Right ventricle myocardium superior (tissue), 1 donor: ENCODE data around the gene ERI3. TPM values are rescaled to one million over a fixed set of nuclear protein-coding genes. Genes with fewer than 3 reads are reported as not detected.

Source experiments
- ATAC-seq: fragments of 200-7000 bp; cut with Tn5 transposase; one replicate; pipeline ENCODE4 v1.9.1; 2020; ENCODE audit warnings: mild to moderate bottlenecking; ENCODE audit not compliant: poor library complexity
- DNase-seq: peaks from one replicate; pipeline ENCODE4 v3.0.0-alpha.2; 2020
- intact Hi-C: fragments of 100-400 bp; cut with DNase I; formaldehyde crosslinking; loops from one replicate; pipeline ENCODE4 v1.11.2; 2022
- total RNA-seq: library from RNA; stranded (reverse); fragmentation: NEBNext Ultra II Directional; extraction: Animal tissue kit (Norgen Biotek cat#: 25700); gene quantifications from one replicate; pipeline ENCODE4 v1.2.1, GENCODE V29; 2021
- donor health status: DM: no; HTN: yes; CAD: no; lungs with severe emphysema.

The ERI3 gene
- total RNA-seq, 1 donor from 2014 or later = 52.3 TPM

- DNase-seq (no peak), ATAC-seq (no peak)
- intact Hi-C loops = no loop called here
Measured at GRCh38 chr1:44270686-44271628, 84.1 kb downstream of the ERI3 start.

- ATAC-seq (no peak), DNase-seq (no peak)
- intact Hi-C loops = no loop called here
Measured at GRCh38 chr1:44268054-44268453, 87.0 kb downstream of the ERI3 start.

GRCh38 chr1:44267438-44267837, 87.6 kb downstream of the ERI3 start:
- intact Hi-C loops = no loop called here
- DNase-seq (no peak), ATAC-seq (peak; percentile 56)

GRCh38 chr1:44266400-44267344, 88.4 kb downstream of the ERI3 start:
- no peak for DNase-seq
- ATAC-seq = no peak
- intact Hi-C loops = no loop called here

- no peak for ATAC-seq
- DNase-seq = no peak
- intact Hi-C loops = no loop called here
Measured at GRCh38 chr1:44265656-44266358, 89.2 kb downstream of the ERI3 start.

- ATAC-seq = no peak
- intact Hi-C loops = no loop called here
- no peak for DNase-seq
Measured at GRCh38 chr1:44264451-44264771, 90.6 kb downstream of the ERI3 start.

GRCh38 chr1:44263568-44264450, 91.2 kb downstream of the ERI3 start:
- intact Hi-C loops = no loop called here
- ATAC-seq = peak; percentile 18

GRCh38 chr1:44262816-44263567, 92.1 kb downstream of the ERI3 start:
- intact Hi-C loops = no loop called here
- peak; percentile 22 for ATAC-seq
- DNase-seq = no peak

More at GRCh38 chr1:44263568-44264450, 91.2 kb downstream of the ERI3 start:
- DNase-seq = no peak

GRCh38 chr1:44262414-44262813, 92.6 kb downstream of the ERI3 start:
- no peak for DNase-seq
- ATAC-seq = no peak

GRCh38 chr1:44261962-44262361, 93.1 kb downstream of the ERI3 start:
- intact Hi-C loops = no loop called here
- DNase-seq (no peak), ATAC-seq (peak; percentile 27)

More at GRCh38 chr1:44262414-44262813, 92.6 kb downstream of the ERI3 start:
- intact Hi-C loops = no loop called here

GRCh38 chr1:44261171-44261817, 93.8 kb downstream of the ERI3 start:
- no peak for DNase-seq
- intact Hi-C loops = no loop called here

GRCh38 chr1:44260792-44261170, 94.3 kb downstream of the ERI3 start:
- DNase-seq = no peak
- intact Hi-C loops = no loop called here
- ATAC-seq = no peak

More at GRCh38 chr1:44261171-44261817, 93.8 kb downstream of the ERI3 start:
- ATAC-seq = no peak

GRCh38 chr1:44259090-44259489, 96.0 kb downstream of the ERI3 start:
- ATAC-seq = no peak
- intact Hi-C loops = no loop called here
- DNase-seq = no peak

- intact Hi-C loops = no loop called here
- ATAC-seq (no peak), DNase-seq (no peak)
Measured at GRCh38 chr1:44256762-44257554, 98.1 kb downstream of the ERI3 start.

GRCh38 chr1:44254392-44254910, 100.6 kb downstream of the ERI3 start:
- no peak for DNase-seq
- no peak for ATAC-seq
- intact Hi-C loops = no loop called here
